Loucy (cell line): ENCODE measurements around the gene CAPNS2.

Experiments
- H2AFZ ChIP-seq: fragments of 200-600 bp; sonication (generic); 2 replicates; pipeline ENCODE4 v1.6.0; 2016; ENCODE audit warnings: antibody characterized with exemption, mild to moderate bottlenecking, low read length, moderate library complexity
- H3F3A ChIP-seq: fragments of 200-600 bp; 2 replicates; pipeline ENCODE4 v1.6.0; 2016; ENCODE audit warnings: antibody characterized with exemption, low read depth, mild to moderate bottlenecking
- H3K27me3 ChIP-seq: fragments of 200-600 bp; sonication (generic); 2 replicates; pipeline ENCODE4 v1.6.1; 2014; ENCODE audit warnings: low read length, mild to moderate bottlenecking; ENCODE audit not compliant: insufficient read depth, poor library complexity, severe bottlenecking
- H3K36me3 ChIP-seq: fragments of 200-600 bp; sonication (generic); 2 replicates; pipeline ENCODE4 v1.6.1; 2016; ENCODE audit warnings: low read length; ENCODE audit not compliant: insufficient read depth
- H3K4me1 ChIP-seq: fragments of 200-600 bp; sonication (generic); 2 replicates; pipeline ENCODE4 v1.5.1; 2014; ENCODE audit warnings: low read length, mild to moderate bottlenecking; ENCODE audit not compliant: insufficient read depth, poor library complexity, severe bottlenecking
- H3K4me2 ChIP-seq: fragments of 200-600 bp; sonication (generic); 2 replicates; pipeline ENCODE4 v1.6.0; 2014; ENCODE audit warnings: antibody characterized with exemption, low read length, low read depth, mild to moderate bottlenecking; ENCODE audit not compliant: poor library complexity, severe bottlenecking
- H3K4me3 ChIP-seq: fragments of 200-600 bp; sonication (generic); 2 replicates; pipeline ENCODE4 v1.5.1; 2014; ENCODE audit warnings: low read length, mild to moderate bottlenecking, mixed read lengths; ENCODE audit not compliant: poor library complexity, severe bottlenecking
- H3K79me2 ChIP-seq: fragments of 200-600 bp; sonication (generic); 2 replicates; pipeline ENCODE4 v1.6.1; 2014; ENCODE audit warnings: low read length; ENCODE audit not compliant: insufficient read depth
- H3K9ac ChIP-seq: fragments of 200-600 bp; sonication (generic); 2 replicates; pipeline ENCODE4 v1.6.0; 2014; ENCODE audit warnings: mild to moderate bottlenecking, low read depth, low read length, moderate library complexity; ENCODE audit not compliant: poor library complexity, severe bottlenecking
- H3K9me2 ChIP-seq: fragments of 200-600 bp; sonication (generic); replicated peaks from 2 replicates; pipeline ENCODE4 v1.6.1; 2016; ENCODE audit warnings: low read depth, low read length, mixed read lengths
- H3K9me3 ChIP-seq: fragments of 200-600 bp; sonication (generic); 2 replicates; pipeline ENCODE4 v1.6.1; 2014; ENCODE audit warnings: mild to moderate bottlenecking, antibody characterized with exemption, low read length, low read depth; ENCODE audit not compliant: insufficient read depth
- H4K20me1 ChIP-seq: fragments of 200-600 bp; sonication (generic); 2 replicates; pipeline ENCODE4 v1.6.0; 2014; ENCODE audit warnings: antibody characterized with exemption, low read length, mild to moderate bottlenecking; ENCODE audit not compliant: insufficient read depth, poor library complexity, severe bottlenecking
- EZH2phosphoT487 ChIP-seq: fragments of 200-600 bp; IDR thresholded peaks from 2 replicates; pipeline ENCODE4 v1.6.1; 2018; ENCODE audit warnings: antibody characterized with exemption, mild to moderate bottlenecking, moderate library complexity, borderline replicate concordance
- TF ChIP-seq, protein P1 (sequence below): fragments of 200-600 bp; sonication (generic); conservative IDR thresholded peaks from 2 replicates; pipeline ENCODE4 v1.5.1; 2014; ENCODE audit warnings: mild to moderate bottlenecking, antibody characterized with exemption, low read length

The CAPNS2 gene

GRCh38 chr16:55577887-55578286, 11.4 kb downstream of the CAPNS2 start:
- Histone ChIP-seq H3K9me2 (no peaks in the 10 kb centered on the region), H3F3A (no peaks in the 10 kb centered on the region), H3K79me2 (no peaks in the 10 kb centered on the region), H3K4me3 (no peak overlapping the region), H3K9me3 (no peaks in the 10 kb centered on the region), H4K20me1 (no peaks in the 10 kb centered on the region), H2AFZ (no peak overlapping the region), H3K9ac (no peak overlapping the region), H3K27me3 (no peaks in the 10 kb centered on the region), H3K4me1 (no peaks in the 10 kb centered on the region), H3K4me2 (no peak overlapping the region), H3K36me3 (no peaks in the 10 kb centered on the region)
- TF ChIP-seq, protein P1, sequence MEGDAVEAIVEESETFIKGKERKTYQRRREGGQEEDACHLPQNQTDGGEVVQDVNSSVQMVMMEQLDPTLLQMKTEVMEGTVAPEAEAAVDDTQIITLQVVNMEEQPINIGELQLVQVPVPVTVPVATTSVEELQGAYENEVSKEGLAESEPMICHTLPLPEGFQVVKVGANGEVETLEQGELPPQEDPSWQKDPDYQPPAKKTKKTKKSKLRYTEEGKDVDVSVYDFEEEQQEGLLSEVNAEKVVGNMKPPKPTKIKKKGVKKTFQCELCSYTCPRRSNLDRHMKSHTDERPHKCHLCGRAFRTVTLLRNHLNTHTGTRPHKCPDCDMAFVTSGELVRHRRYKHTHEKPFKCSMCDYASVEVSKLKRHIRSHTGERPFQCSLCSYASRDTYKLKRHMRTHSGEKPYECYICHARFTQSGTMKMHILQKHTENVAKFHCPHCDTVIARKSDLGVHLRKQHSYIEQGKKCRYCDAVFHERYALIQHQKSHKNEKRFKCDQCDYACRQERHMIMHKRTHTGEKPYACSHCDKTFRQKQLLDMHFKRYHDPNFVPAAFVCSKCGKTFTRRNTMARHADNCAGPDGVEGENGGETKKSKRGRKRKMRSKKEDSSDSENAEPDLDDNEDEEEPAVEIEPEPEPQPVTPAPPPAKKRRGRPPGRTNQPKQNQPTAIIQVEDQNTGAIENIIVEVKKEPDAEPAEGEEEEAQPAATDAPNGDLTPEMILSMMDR: no peak
- no peak for TF ChIP-seq EZH2phosphoT487

DNA sequence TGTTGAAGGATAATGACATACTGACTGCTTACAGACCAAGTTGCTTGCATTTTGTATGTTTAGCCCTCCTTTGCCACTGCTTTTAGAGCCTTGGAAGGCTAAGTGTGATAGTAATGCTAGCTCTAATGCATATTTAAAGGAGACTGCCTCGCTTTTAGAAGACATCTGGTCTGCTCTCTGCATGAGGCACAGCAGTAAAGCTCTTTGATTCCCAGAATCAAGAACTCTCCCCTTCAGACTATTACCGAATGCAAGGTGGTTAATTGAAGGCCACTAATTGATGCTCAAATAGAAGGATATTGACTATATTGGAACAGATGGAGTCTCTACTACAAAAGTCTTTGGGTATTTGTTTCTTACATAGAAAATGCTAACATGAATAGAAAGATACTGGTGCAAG, 19.1 kb downstream of the CAPNS2 start:
- Histone ChIP-seq H3K9me2 (no peaks in the 10 kb centered on the region), H3K4me1 (no peaks in the 10 kb centered on the region), H3K36me3 (no peaks in the 10 kb centered on the region), H3K79me2 (no peaks in the 10 kb centered on the region), H3F3A (no peaks in the 10 kb centered on the region), H3K27me3 (no peaks in the 10 kb centered on the region), H3K4me2 (no peak overlapping the region), H4K20me1 (no peaks in the 10 kb centered on the region), H3K9me3 (no peaks in the 10 kb centered on the region), H3K4me3 (no peak overlapping the region), H2AFZ (no peak overlapping the region), H3K9ac (no peak overlapping the region)
- TF ChIP-seq, protein P1: no peak
- TF ChIP-seq EZH2phosphoT487: no peak

DNA sequence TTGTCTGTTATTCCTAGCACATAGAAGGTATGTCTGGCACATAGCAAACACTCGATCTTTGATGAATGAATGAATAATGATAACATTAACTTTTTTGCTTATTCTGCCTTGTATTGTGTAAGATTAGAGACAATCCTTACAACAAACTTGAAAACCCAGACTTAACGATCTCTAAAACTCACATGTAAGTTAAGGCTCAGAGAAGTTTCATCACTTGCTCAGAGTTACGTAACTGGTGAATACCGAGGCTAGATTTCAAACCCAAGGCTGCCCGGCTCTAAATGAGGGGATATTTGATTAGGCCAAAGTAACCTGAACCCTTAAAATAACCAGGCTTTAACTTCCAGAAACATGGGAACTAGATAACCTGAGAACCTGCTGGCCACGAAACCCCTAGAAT, 22.3 kb downstream of the CAPNS2 start:
- no peaks in the 10 kb centered on the region for H4K20me1 ChIP-seq
- no peaks in the 10 kb centered on the region for H3K79me2 ChIP-seq
- H3K4me3 ChIP-seq: no peak overlapping the region

More for the DNA sequence above, 22.3 kb downstream of the CAPNS2 start:
- H3K36me3 ChIP-seq: no peaks in the 10 kb centered on the region
- no peaks in the 10 kb centered on the region for H3K4me1 ChIP-seq
- no peaks in the 10 kb centered on the region for H3F3A ChIP-seq
- H3K27me3 ChIP-seq: no peaks in the 10 kb centered on the region
- TF ChIP-seq EZH2phosphoT487: no peak
- TF ChIP-seq, protein P1: no peak
- no peak overlapping the region for H2AFZ ChIP-seq
- H3K9ac ChIP-seq: no peak overlapping the region
- no peaks in the 10 kb centered on the region for H3K9me2 ChIP-seq
- no peaks in the 10 kb centered on the region for H3K9me3 ChIP-seq
- H3K4me2 ChIP-seq: no peak overlapping the region
